ENCODE results near the gene PRR20D. TPM values are rescaled to one million over a fixed set of nuclear protein-coding genes. Genes with fewer than 3 reads are reported as not detected.

PRR20D gene
- total and polyA plus RNA-seq, 9 of the 15 experiments (the other 6 are each of a cell fraction or from before 2014, with no cell fraction given): not detected

GRCh38 chr13:57137585-57137984, 22.8 kb upstream of the PRR20D start:
- intact Hi-C loops (cut with micrococcal nuclease): no loop called here
- CTCF ChIA-PET (ENCODE audit: low intra/inter-chr PET ratio): no interaction called here
- BruUV-seq (replicated peaks): no TSS peak

More at GRCh38 chr13:57137585-57137984, 22.8 kb upstream of the PRR20D start:
- Histone ChIP-seq H4K20me1 (replicated peaks; ENCODE audit: control insufficient read depth, insufficient read depth, low read length) (no peaks in the 10 kb centered on the region), H3K79me2 (ENCODE audit: control insufficient read depth, insufficient read depth, low read length) (no peaks in the 10 kb centered on the region), H3K27me3 (ENCODE audit: control insufficient read depth in 2 of 2, insufficient read depth in 2 of 2, low read length in 2 of 2) (no peaks in the 10 kb centered on the region), H3K4me3 (no peak overlapping the region), H3K9ac (ENCODE audit: insufficient read depth in 1 of 2, low read depth in 2 of 2, low read length in 2 of 2) (no peak overlapping the region), H3K27ac (ENCODE audit: extremely low read depth, low read depth, low read length) (no peak overlapping the region), H3K4me1 (replicated peaks in 1 of 2; ENCODE audit: control insufficient read depth in 2 of 2, insufficient read depth in 2 of 2, low read length in 2 of 2) (no peaks in the 10 kb centered on the region), H3K36me3 (ENCODE audit: control insufficient read depth, insufficient read depth, low read length) (no peaks in the 10 kb centered on the region), H3K4me2 (ENCODE audit: insufficient read depth, low read length) (no peak overlapping the region), H2AFZ (ENCODE audit: low read depth, low read length) (no peak overlapping the region), H3K9me1 (ENCODE audit: control insufficient read depth, insufficient read depth, low read length) (no peaks in the 10 kb centered on the region), H3K9me3 (replicated peaks; ENCODE audit: control insufficient read depth, insufficient read depth, low read depth, low read length) (no peaks in the 10 kb centered on the region)
- WGBS (ENCODE audit: insufficient coverage, low coverage, missing lambda C conversion rate): 0% methylated on average over 4 of the region's 4 CpGs
- in situ Hi-C loops (cut with MboI): no loop called here
- TF ChIP-seq ZNF609 (CRISPR knock-in tag; IDR thresholded peaks at IDR 0.05; ENCODE audit: borderline replicate concordance) (no peak), KAT7 (CRISPR knock-in tag; IDR thresholded peaks at IDR 0.05; ENCODE audit: borderline replicate concordance) (no peak)
- no peak for FAIRE-seq
- no peak for DNase-seq (ENCODE audit: extremely low read depth in 1 of 4, low spot score in 3 of 4)
- no peak for ATAC-seq
- POLR2A ChIA-PET: no interaction called here

Measured in K562 (cell line).